Activated CD4-positive, alpha-beta memory T cell treated with anti-CD3 and anti-CD28 coated beads, Interleukin-2, amount 10 ng/mL, durations not matched to agents 7 days and 5 days (primary cell): ENCODE measurements around the gene ADGRL1. TPM values are rescaled to one million over a fixed set of nuclear protein-coding genes. Genes with fewer than 3 reads are reported as not detected.

ENCODE experiments used
- CTCF ChIA-PET: fragments of 350-600 bp; sonication (Branson Sonifier 250); formaldehyde crosslinking; loops from one replicate; lab custom pipeline; 2021; ENCODE audit warnings: antibody characterized with exemption, inconsistent platforms; lab: Charles Lee
- POLR2A ChIA-PET: fragments of 350-600 bp; sonication (Branson Sonifier 250); formaldehyde crosslinking; loops from one replicate; lab custom pipeline; 2021; ENCODE audit warnings: antibody characterized with exemption; lab: Charles Lee
- DNase-seq: peaks from one replicate; pipeline ENCODE4 v3.0.0-alpha.2; 2020
- H3K27ac Mint-ChIP-seq: one replicate; pipeline ENCODE4 v1.8.0; 2021; ENCODE audit warnings: mild to moderate bottlenecking, mixed read lengths
- H3K27me3 Mint-ChIP-seq: one replicate; pipeline ENCODE4 v1.8.0; 2021; ENCODE audit warnings: mixed read lengths
- H3K36me3 Mint-ChIP-seq: one replicate; pipeline ENCODE4 v1.8.0; 2021; ENCODE audit warnings: low read depth, mixed read lengths
- H3K4me1 Mint-ChIP-seq: one replicate; pipeline ENCODE4 v1.8.0; 2021; ENCODE audit warnings: mixed read lengths
- H3K4me3 Mint-ChIP-seq: one replicate; pipeline ENCODE4 v1.8.0; 2021; ENCODE audit warnings: mild to moderate bottlenecking, mixed read lengths
- H3K9me3 Mint-ChIP-seq: one replicate; pipeline ENCODE4 v1.8.0; 2021; ENCODE audit warnings: mixed read lengths
- total RNA-seq, 2 experiments: library from RNA; stranded (reverse); gene quantifications; one replicate each; pipeline ENCODE4 v1.2.3, GENCODE V29; 2021

Gene ADGRL1
- total RNA-seq, 2 experiments from 2014 or later: 6.5 to 6.7 TPM

- Mint-ChIP-seq H3K9me3 (no peaks in the 10 kb centered on the region), H3K27ac (no peak overlapping the region), H3K27me3 (no peaks in the 10 kb centered on the region), H3K4me1 (peaks cover 8% of the 10 kb centered on the region), H3K4me3 (no peak overlapping the region), H3K36me3 (no peaks in the 10 kb centered on the region)
- ChIA-PET CTCF (interaction anchor here (0.6 to 1.1 kb wide), 2 partner anchors 29 to 1197 kb away, joined by 3 to 5 read pairs; partner anchors contain the start of gene ASF1B), POLR2A (no interaction called here)
- DNase-seq: no peak
Measured at GRCh38 chr19:14107581-14108461, 98.1 kb downstream of the ADGRL1 start.

- Mint-ChIP-seq H3K9me3 (no peaks in the 10 kb centered on the region), H3K27ac (no peak overlapping the region), H3K4me3 (no peak overlapping the region), H3K36me3 (no peaks in the 10 kb centered on the region), H3K27me3 (no peaks in the 10 kb centered on the region), H3K4me1 (peaks cover 6% of the 10 kb centered on the region)
- ChIA-PET CTCF (no interaction called here), POLR2A (no interaction called here)
- no peak for DNase-seq
Measured at GRCh38 chr19:14106840-14107239, 99.1 kb downstream of the ADGRL1 start.

DNA sequence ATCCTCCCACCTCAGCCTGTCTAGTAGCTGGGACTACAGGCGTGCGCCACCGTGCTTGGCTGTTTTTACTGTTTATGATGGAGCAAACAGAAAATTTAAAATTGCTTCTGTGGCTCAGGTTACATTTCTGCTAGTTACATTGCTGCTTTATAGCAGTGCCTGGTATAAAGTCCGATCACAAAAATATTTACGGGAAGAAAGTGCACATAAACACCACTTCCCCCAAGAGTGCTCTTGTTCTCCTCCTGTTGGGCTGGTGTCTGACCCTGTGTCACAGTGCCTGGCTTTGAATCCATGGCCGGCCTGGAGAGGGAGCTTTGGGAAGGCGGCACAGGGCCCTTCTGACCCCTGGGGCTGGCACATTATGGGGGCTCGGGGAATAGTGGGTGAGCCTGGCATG, 100.3 kb downstream of the ADGRL1 start:
- H3K4me1 Mint-ChIP-seq: peaks cover 3% of the 10 kb centered on the region
- DNase-seq: no peak
- H3K27ac Mint-ChIP-seq: peak overlapping the region; percentile 35
- no peaks in the 10 kb centered on the region for H3K27me3 Mint-ChIP-seq
- H3K4me3 Mint-ChIP-seq: no peak overlapping the region
- ChIA-PET CTCF (no interaction called here), POLR2A (interaction anchor here (0.7 kb wide), 1 partner anchor 31 kb away, joined by 3 read pairs; the partner anchor contains the start of gene ASF1B)
- H3K36me3 Mint-ChIP-seq: no peaks in the 10 kb centered on the region
- H3K9me3 Mint-ChIP-seq: no peaks in the 10 kb centered on the region

- CTCF ChIA-PET: interaction anchor here (0.7 to 1.2 kb wide), 3 partner anchors 31 to 38 kb away, joined by 3 to 4 read pairs (median 3); partner anchors contain the start of genes ASF1B and MISP3
- DNase-seq: no peak
- POLR2A ChIA-PET: interaction anchor here (0.8 to 1.2 kb wide), 3 partner anchors 12 to 221 kb away, joined by 3 to 6 read pairs (median 4); no protein-coding TSS in a partner anchor
- Mint-ChIP-seq H3K27ac (no peak overlapping the region), H3K9me3 (no peaks in the 10 kb centered on the region), H3K36me3 (no peaks in the 10 kb centered on the region), H3K4me3 (no peak overlapping the region), H3K4me1 (peaks cover 3% of the 10 kb centered on the region), H3K27me3 (no peaks in the 10 kb centered on the region)
Measured at GRCh38 chr19:14103310-14103709, 102.7 kb downstream of the ADGRL1 start.

GRCh38 chr19:14102756-14103155, 103.2 kb downstream of the ADGRL1 start:
- Mint-ChIP-seq H3K4me3 (no peak overlapping the region), H3K27ac (no peak overlapping the region), H3K4me1 (peaks cover 3% of the 10 kb centered on the region), H3K9me3 (no peaks in the 10 kb centered on the region), H3K36me3 (no peaks in the 10 kb centered on the region), H3K27me3 (no peaks in the 10 kb centered on the region)
- ChIA-PET POLR2A (interaction anchor here (0.8 to 1.2 kb wide), 3 partner anchors 11 to 220 kb away, joined by 3 to 6 read pairs (median 4); no protein-coding TSS in a partner anchor), CTCF (interaction anchor here (0.6 to 1.5 kb wide), 3 partner anchors 12 to 119 kb away, joined by 3 to 4 read pairs (median 4); partner anchors contain the start of gene MISP3)
- no peak for DNase-seq

GRCh38 chr19:14102102-14102696, 103.8 kb downstream of the ADGRL1 start:
- CTCF ChIA-PET: interaction anchor here (0.6 to 1.5 kb wide), 2 partner anchors 13 to 120 kb away, joined by 3 to 4 read pairs; no protein-coding TSS in a partner anchor
- POLR2A ChIA-PET: interaction anchor here (0.8 kb wide), 1 partner anchor 220 kb away, joined by 4 read pairs; no protein-coding TSS in a partner anchor
- H3K27me3 Mint-ChIP-seq: no peaks in the 10 kb centered on the region
- no peak overlapping the region for H3K27ac Mint-ChIP-seq
- no peak for DNase-seq
- peaks cover 3% of the 10 kb centered on the region for H3K4me1 Mint-ChIP-seq
- peaks cover 1% of the 10 kb centered on the region for H3K36me3 Mint-ChIP-seq
- no peak overlapping the region for H3K4me3 Mint-ChIP-seq
- no peaks in the 10 kb centered on the region for H3K9me3 Mint-ChIP-seq

- no peaks in the 10 kb centered on the region for H3K9me3 Mint-ChIP-seq
- H3K27ac Mint-ChIP-seq: no peak overlapping the region
- H3K36me3 Mint-ChIP-seq: peaks cover 9% of the 10 kb centered on the region
- no peak overlapping the region for H3K4me3 Mint-ChIP-seq
- no peak for DNase-seq
- peaks cover 3% of the 10 kb centered on the region for H3K4me1 Mint-ChIP-seq
- ChIA-PET CTCF (no interaction called here), POLR2A (no interaction called here)
- H3K27me3 Mint-ChIP-seq: no peaks in the 10 kb centered on the region
Measured at GRCh38 chr19:14101003-14101545, 104.9 kb downstream of the ADGRL1 start.

Other genes with a start within 250 kb of the ADGRL1 start
- gene RFX1, start 199.8 kb downstream of the ADGRL1 start, total RNA-seq: 10 to 100 TPM; 16.8 to 18.6 TPM
- not detected for gene RLN3, start 178.0 kb downstream of the ADGRL1 start, total RNA-seq
- 10 to 100 TPM; 55.5 to 58.1 TPM for gene IL27RA, start 174.4 kb downstream of the ADGRL1 start, total RNA-seq
- gene PALM3, start 144.1 kb downstream of the ADGRL1 start, total RNA-seq: not detected
- gene MISP3, start 133.4 kb downstream of the ADGRL1 start, total RNA-seq: 1 to 10 TPM; 3.2 to 3.5 TPM
- under 1 TPM in 1 of 2 experiments, not detected in 1; 0.35 TPM for gene C19orf67, start 120.4 kb downstream of the ADGRL1 start, total RNA-seq
- gene SAMD1, start 115.4 kb downstream of the ADGRL1 start, total RNA-seq: 10 to 100 TPM; 63.4 to 64.6 TPM
- 10 to 100 TPM; 48.1 to 49.8 TPM for gene PRKACA, start 88.4 kb downstream of the ADGRL1 start, total RNA-seq
- gene ASF1B, start 69.6 kb downstream of the ADGRL1 start, total RNA-seq: 10 to 100 TPM; 93.5 to 94.8 TPM
- 100 to 1,000 TPM; 293 to 299 TPM for gene ADGRE5, start 175.3 kb upstream of the ADGRL1 start, total RNA-seq
- gene DDX39A, start 213.2 kb upstream of the ADGRL1 start, total RNA-seq: 100 to 1,000 TPM; 233 to 234 TPM
- gene PKN1, start 227.1 kb upstream of the ADGRL1 start, total RNA-seq: 100 to 1,000 TPM; 219 to 232 TPM